ELR (cell line): ENCODE data around the gene HLA-DQB1.
"Not testable (repeated sequence)": the region's sequence is repeated elsewhere in the genome, so short reads cannot be mapped to it uniquely, and the experiment has no call there.

Experiments used
- DNase-seq: peaks from one replicate; pipeline ENCODE4 v3.0.0-alpha.2; 2015; ENCODE audit warnings: low read depth

The HLA-DQB1 gene

GRCh38 chr6:32662099-32662498 lies 4.4 kb downstream of the HLA-DQB1 start:
- no peak for DNase-seq

DNA sequence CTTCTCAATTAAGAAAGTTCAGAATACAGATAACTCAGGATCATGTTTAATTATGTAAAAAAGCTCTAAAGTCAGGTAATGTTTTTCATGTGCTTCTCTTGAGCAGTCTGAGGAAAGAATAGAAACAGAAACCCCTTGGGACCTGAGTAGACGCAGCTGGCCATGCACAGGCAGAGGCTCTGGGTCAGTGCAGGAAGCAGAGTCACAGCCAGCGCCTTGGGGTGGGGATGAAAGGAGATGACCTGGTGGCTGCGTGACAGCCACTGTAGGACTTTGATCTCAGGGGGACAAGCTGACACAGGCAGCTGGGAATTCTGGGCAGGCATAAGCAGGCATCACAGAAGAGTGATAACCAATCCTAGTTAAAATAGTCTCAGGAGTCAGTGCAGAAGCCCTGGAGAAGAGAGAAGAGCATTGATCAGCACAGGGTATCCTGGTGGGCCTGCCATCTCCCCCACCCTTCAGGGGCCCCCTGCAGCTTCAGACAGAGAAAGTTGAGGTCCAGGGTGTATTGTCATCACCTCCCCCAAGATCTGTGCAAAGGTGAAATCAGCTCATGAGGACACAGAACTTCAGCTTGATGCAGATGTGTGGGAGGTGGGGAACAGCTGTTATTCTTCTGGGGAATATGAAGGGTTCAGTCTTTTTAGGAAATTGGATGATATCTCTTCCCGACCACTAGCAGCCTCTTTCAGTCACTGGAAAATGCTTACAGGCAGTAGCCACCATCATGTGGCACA lies 6.4 kb downstream of the HLA-DQB1 start:
- no peak for DNase-seq

DNA sequence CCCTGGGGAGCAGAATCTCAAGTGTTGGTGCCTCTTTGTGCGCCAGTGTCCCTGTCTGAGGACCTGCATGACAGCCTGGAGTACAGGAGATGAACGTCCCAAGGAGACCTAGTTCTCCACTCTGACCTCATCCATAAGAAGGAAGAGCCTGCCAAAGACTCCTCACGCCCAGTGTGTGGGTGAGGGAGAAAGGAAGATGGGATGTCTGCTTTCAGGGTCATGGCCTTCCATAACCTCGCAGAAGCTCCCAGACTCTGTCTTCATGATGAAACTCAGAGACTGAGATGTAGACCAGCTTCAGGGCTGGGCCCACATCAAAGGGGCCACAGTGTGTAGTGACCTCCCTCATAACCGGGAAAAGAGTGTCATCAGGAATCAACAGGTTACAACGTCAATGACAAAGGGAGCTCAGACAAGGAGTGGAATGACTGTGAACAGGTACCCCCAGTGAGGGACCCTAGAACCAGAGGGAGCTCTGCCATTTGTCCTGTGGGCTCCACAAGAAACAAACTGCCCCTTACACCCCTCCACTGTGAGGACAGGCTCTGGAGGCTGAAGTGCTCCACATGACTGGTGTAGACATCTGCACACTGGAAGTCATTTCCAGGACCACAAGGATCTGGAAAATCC lies 8.1 kb downstream of the HLA-DQB1 start:
- DNase-seq = no peak

DNA sequence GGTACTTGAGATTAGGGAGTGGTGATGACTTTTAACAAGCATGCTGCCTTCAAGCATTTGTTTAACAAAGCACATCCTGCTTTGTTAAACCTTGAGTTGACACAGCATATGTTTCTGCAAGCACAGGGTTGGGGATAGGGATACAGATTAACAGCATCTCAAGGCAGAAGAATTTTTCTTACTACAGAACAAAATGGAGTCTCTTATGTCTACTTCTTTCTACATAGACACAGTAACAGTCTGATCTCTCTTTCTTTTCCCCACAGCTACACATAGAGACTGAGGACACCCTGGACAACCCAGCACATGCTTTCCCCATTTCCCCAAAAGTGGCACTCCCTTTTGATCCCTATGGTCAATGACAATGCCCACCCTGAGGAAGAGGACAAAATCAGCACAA lies 8.6 kb downstream of the HLA-DQB1 start:
- not testable (repeated sequence) for DNase-seq

DNA sequence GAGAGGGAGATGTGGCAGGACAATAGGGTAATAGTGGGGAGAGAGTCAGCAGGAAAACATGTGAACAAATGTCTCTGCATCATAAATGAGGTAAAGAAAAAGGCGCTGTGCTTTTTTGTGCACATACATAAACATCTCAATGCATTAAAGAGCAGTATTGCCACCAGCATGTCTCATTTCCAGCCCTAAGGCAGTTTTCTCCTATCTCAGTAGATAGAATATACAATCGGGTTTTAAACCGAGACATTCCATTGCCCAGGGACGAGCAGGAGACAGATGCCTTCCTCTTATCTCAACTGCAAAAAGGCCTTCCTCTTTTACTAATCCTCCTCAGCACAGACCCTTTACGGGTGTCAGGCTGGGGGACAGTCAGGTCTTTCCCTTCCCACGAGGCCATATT lies 9.1 kb downstream of the HLA-DQB1 start:
- DNase-seq = not testable (repeated sequence)

GRCh38 chr6:32655203-32655710 lies 11.2 kb downstream of the HLA-DQB1 start:
- DNase-seq = no peak

DNA sequence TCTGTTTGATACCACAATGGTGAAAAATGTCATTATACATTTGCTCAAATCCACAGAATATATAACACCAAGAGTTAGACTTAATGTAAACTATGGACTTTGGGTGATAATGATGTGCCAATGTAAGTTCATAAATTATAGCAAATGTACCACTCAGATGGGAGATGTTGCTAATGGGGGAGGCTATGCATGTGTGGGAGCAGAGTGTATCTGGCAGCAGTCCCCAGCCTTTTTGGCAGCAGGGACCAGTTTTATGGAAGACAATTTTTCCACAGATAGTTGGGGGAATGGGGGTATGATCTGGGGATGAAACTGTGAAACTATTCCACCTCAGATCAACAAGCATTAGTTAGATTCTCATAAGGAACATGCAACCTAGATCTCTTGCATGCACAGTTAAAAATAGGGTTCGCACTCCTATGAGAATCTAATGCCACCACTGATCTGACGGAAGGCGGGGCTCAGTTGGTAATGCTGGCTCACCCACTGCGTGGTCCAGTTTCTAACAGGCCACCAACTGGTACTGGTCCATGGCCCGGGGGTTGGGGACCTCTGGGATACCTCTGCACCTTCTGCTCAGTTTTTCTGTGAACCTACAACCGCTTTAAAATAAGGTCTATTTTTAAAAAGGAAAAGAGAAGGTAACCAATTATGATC lies 21.3 kb downstream of the HLA-DQB1 start:
- DNase-seq = no peak

- no peak for DNase-seq
Measured at GRCh38 chr6:32643904-32644303, 22.6 kb downstream of the HLA-DQB1 start.

DNA sequence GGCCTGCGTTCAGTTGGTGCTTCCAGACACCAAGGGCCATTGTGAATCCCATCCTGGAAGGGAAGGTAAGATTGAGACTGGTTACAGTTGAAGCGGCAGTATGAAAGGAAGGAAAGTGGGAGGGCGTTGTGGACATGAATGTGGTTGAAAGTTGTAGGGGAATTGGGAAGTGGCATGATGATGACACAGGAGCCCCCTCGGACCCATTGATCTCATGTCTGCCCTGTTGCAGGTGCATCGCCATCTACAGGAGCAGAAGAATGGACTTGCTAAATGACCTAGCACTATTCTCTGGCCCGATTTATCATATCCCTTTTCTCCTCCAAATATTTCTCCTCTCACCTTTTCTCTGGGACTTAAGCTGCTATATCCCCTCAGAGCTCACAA lies 23.7 kb downstream of the HLA-DQB1 start:
- DNase-seq = no peak

- DNase-seq = not testable (repeated sequence)
Measured at GRCh38 chr6:32641785-32642719, 24.4 kb downstream of the HLA-DQB1 start.

GRCh38 chr6:32641122-32641521 lies 25.3 kb downstream of the HLA-DQB1 start:
- no peak for DNase-seq

GRCh38 chr6:32639440-32640394 lies 26.7 kb downstream of the HLA-DQB1 start:
- no peak for DNase-seq

DNA sequence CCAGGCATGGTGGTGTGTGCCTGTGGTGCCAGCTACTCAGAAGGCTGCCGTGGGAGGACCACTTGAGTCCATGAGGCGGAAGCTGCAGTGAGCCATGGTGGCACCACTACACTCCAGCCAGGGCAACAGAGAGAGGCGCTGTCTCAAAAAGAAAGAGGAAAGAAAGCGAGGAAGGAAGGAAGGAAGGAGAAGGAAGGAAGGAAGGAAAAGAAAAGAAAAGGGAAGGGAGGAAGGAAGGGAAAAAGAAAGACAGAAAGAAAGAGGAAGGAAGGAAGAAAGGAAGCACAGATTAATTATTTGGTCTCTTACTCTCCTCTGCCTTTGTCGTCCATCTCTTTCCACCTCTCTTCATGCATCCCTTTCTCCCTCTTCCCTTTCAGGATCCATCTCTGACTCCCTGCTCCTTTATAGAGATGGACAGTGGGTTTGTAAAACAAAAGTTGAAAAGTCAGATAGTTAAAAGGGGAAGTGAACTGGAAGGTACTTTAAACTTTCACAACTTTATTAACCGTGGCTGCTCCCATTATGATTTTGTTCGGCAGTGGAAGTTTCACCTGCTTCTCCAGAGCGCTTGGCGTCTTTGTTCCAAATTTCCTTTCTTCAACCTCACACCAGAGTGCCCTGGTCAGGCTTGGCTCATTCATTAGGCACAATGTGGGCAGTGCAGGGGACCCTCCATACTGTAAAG lies 27.8 kb downstream of the HLA-DQB1 start:
- no peak for DNase-seq

- no peak for DNase-seq
Measured at GRCh38 chr6:32637883-32638282, 28.6 kb downstream of the HLA-DQB1 start.

GRCh38 chr6:32637219-32637880 lies 29.1 kb downstream of the HLA-DQB1 start, which contains the start of gene HLA-DQA1:
TSS of gene HLA-DQA1 (plus strand) at chr6:32637406. CDS start at chr6:32637459, 53 bp downstream.
- no peak for DNase-seq

- DNase-seq = no peak
Measured at GRCh38 chr6:32635526-32636123, 30.8 kb downstream of the HLA-DQB1 start.

DNA sequence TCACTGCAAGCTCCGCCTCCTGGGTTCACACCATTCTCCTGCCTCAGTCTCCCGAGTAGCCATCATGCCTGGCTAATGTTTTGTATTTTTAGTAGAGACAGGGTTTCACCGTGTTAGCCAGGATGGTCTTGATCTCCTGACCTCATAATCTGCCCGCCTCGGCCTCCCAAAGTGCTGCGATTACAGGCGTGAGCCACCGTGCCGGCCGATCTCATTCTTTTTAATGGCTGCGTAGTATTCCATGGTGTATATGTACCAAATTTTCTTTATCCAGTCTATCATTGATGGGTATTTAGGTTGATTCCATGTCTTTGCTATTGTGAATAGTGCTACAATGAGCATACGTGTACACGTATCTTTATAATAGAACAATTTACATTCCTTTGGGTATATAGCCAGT lies 36.7 kb downstream of the HLA-DQB1 start:
- not testable (repeated sequence) for DNase-seq

GRCh38 chr6:32627831-32628230 lies 38.6 kb downstream of the HLA-DQB1 start:
- peak; percentile 26 for DNase-seq

DNA sequence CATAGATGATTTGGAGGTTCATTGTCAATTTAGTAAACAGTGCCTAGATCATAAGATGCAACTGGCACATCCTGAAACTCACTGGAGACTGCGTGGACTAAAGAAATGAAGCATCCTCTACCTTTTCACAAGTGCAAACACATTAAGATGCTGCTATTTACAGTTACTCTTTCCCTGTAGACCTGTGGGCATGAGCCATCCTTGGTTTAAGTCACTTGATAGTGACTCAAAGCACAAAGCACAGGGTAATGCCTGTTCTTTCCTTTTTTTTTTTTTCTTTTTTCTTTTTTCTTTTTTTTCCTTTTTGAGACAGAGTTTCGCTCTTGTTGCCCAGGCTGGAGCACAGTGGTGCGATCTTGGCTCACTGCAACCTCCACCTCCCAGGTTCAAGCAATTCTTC lies 39.2 kb downstream of the HLA-DQB1 start:
- DNase-seq = no peak
